Activated CD4-positive, alpha-beta T cell treated with anti-CD3 and anti-CD28 coated beads for 24 hours (primary cell): ENCODE measurements around the gene AP2B1.
"Not testable (repeated sequence)": the region's sequence is repeated elsewhere in the genome, so short reads cannot be mapped to it uniquely, and the experiment has no call there.

Experiments
- DNase-seq, 2 donors: peaks; one replicate each; pipeline ENCODE4 v3.0.0-alpha.2; 2020; ENCODE audit warnings: low read depth in 2 of 2

AP2B1 gene

DNA sequence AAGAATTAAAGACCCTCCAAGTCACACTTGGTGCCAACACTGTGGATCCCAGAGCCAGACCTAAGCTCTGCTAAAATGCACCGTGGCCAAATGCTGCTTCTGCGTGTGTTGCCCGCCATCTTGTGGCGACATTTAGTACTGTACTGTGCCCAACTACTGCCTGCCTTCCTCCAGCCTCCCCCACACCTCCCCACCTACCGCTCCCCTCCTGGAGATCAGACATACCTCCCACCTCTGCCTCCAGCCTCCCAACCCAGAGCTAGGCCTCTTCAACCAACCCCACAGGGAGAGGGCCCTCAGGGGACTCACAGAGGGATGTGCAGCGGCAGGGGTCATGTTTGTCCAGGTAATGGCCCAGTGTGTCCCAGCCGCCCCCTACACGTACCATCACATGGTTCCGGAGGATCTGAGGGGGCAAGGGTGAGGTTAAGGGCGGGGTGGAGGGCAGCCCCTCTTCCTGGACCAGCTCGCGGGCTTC, 160.5 kb downstream of the AP2B1 start:
- peak; percentile 70 to 79 for DNase-seq

DNA sequence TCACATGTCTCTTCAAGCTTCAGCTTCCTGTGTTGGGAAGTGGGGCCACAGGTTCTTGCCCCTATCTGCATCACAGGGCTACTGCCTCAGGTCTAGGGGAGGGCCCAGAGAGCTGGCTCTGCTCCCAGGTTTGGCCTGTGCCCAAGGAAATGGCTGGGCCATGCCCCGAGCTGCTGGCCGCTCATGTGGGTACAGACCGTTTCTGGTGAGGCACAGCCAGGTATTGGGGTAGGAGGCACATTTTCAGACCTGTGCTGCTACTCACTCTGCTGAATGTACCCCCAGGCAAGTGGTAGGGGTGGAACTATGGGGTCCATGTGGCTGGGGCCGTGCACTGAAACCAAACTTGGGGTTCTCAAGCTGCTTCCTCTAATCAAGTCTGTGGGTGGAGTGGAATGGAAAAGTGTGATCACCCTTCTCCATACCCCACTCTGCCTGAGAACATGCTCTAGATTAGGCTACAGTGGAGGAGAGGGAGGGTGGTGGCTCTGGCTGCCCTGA, 161.3 kb downstream of the AP2B1 start:
- no peak for DNase-seq

DNA sequence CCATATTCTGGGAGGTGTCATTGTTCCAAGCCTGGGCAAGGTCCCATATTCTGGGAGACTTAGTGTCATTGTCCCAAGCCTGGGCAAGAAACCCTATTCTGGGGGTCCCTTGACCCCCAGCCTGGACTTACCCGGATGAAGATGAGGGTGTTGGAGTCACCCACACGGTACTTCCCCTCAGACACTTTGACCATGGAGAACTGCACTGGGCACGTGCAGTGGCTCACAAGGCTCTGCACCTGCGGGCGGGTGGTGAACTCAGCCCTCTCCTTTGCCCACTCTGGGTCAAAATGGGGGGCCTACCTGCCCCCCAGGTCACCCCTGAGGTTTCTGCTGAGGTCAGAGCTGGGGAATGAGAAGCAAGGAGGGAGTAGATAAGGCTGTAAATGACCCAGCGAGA, 161.9 kb downstream of the AP2B1 start:
- DNase-seq: no peak

DNA sequence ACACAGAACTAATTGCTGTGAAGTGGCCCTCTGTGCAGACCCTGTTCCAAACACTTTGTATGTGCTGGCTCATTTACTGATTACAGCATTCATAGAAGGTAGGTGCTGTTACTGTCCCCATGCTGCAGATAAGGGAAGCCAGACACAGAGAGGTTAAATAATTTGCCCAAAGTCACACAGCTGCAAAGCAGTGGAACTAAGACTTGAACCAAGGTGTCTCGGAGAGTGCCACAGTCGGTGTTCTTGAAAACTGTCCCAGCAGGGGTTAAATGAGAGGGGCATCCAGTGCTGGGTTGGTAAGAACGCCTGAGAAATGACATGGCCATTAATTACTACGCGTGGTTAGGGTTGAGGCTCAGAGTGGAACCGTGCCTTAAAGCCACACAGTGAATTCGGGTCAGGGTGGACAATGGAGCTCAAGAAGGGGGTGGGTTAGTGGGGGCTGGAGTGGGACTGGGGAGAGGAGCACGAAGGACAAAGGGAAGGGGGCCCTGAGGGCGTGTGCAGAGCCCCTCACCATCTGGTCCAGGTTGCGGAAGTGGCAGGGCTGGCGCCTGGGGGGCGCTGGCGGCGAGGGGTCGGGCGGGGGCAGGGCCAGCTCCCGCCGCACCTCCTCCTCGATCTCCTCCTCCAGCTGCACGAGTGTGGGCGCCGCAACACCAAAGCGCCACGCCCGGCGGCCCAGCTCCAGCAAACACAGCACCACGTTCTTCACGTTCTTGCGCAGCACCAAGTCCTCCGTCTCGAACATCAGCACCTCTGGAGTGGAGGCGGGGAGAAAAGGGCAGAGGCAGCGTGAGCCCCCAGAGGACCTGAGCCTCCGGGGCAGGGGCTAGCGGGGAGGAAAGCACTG, 162.7 kb downstream of the AP2B1 start:
- no peak for DNase-seq

DNA sequence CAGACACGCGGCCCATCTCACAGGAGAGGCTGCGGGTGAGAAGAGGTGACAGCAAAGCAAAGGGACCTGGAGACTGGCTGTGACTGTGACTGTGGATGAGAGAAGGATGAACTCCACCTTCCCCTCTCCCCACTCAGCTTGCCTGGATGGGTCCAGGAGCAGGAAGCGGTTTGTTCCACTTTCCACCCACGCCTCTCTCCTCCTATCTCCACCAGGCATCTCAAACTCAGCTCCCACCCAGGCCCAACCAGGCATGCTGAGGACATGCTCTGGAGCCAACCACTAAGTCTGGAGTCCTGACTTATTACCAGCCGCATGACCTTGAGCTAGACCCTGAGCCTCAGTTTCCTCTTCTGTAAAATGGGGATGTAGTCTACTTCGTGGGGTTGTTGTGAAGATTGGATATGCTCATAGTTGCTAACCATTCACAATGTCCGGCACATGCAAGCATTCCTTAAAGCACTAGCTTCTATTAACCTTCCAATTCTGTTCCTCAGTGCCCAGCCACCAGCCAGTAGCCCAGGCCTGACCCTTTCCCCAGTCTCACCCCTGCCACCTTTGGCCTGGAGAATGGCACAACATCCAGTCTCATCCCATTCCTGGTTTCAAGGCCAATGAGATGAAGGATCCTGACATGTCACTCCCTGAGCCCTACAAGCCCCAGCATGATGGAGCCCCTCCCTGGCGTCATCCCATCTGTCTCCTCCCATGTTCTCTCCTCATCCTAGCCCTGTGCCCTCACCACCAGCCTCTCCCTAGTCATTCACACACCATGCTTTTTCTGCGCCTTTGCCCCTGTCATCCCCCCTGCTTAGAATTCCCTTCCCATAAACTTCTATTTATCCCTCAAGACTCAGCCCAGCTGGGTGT, 163.6 kb downstream of the AP2B1 start:
- DNase-seq: no peak

DNA sequence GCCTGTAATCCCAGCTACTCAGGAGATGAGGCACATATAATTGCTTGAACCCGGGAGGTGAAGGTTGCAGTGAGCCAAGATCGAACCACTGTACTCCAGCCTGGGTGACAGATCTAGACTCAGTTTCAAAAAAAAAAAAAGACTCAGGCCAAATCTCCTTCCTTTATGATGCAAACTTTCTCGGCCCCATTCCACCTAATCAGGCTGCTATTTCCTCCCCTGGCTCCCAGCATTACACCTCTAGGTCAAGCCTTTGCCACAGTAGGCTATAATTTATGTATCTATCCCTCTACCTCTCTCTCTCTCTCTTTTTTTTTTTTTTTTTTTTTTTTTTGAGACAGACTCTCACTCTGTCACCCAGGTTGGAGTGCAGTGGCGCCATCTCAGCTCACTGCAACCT, 164.4 kb downstream of the AP2B1 start:
- not testable (repeated sequence) for DNase-seq

DNA sequence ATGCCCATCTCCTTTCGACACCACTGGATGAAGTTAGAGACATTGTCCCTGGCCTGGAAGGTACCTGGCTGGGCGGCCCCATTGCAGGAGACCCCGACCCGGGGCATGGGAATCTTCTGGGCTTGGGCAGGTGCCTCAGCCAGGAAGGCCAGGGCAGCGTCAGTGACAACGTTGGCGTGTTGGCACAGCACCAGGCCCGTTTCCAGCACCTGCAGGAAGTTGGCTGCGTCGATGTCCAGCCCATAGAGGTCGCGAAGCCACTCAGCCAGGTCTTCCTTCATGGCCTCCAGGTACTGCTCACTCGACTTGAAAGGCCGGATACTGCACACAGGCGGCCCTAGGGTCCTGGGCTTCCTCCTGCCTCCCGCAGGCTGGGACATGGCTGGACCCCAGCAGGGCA, 165.3 kb downstream of the AP2B1 start:
- DNase-seq: no peak

DNA sequence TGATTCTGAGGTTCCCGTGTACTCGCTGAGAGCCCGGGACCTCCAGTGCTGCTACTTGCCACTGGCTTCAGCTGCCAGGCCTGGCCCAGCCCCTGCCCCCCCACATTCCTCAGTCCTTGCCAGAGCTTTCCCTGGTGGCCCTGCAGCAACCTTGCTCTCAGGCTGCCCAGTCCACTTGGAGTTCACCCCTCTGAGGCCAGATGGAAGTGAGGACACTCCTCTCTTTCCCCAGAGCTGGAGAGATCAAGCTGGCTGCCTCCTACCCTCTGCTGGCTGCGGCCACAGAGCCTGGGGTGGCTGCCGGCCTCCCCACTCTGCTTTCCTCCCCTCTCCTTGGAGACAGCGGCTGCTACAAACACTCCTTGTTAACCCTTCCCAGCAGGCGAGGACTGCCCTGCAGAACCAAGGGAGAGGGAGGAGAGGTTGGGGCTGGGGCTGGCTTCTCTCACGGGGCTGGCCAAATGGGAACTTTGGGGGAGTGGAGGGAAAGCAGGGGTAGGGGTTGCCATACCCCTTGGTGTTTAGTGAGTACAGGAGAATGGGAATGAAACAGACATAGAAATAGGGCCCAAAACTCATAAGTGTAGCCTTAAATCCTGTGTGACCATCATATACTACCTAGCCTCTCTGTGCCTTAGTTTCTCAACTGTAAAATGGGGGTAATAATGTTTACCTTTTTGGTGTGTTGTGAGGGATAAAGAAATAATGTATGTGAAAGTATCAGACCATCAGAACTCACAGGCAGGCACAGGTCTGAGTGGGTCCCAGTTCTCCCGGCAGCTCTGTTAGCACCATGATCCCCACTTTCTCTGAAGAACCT, 166.0 kb downstream of the AP2B1 start, which contains the start of gene GAS2L2:
Gene GAS2L2, minus strand, starts transcription at position 295 of the 820 bp plus-strand sequence. CDS start 389 bp downstream, outside the sequence.
- DNase-seq: no peak

DNA sequence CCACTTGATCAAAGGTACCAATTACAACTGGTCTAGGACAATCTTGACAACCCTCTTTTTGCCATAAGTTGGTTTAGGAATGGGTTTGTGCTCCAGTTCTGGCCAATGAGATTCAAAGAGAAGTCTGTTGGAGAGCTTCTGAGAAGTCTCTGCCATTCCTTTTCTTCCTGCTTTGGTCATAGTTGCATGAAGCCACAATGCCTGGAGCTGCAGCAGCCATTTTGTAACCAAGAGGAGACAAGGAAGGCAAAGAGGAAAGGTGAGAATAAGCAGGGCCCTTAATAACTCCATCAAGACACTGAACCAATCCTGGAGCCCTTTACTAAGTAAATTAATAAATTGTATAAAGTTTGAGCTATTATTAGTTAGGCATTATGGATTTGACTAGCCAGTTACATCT, 170.1 kb downstream of the AP2B1 start:
- DNase-seq: no peak

DNA sequence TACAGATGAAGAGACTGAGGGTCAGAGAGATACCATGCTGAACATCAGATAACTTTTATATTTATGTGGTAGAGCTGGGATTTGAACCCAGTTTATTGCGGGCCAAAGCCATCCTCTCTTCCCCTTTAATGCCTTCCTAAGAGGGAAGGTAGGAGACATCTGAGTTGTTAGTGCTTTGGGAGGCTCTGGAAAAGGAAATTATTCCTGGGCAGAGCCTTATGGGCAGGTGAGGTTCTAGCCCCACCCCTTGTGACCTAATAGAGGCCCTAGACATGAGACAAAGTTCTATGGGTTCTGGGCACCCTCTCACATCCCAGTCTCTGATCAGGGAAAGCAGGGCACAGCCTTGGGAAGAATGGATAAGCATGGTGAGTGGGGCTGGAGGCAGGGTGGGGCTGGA, 173.5 kb downstream of the AP2B1 start, which contains the start of gene C17orf50:
Gene C17orf50, plus strand, starts transcription at position 301 of the 400 bp plus-strand sequence. Its CDS starts 55 bp downstream, at position 356.
- DNase-seq: no peak

DNA sequence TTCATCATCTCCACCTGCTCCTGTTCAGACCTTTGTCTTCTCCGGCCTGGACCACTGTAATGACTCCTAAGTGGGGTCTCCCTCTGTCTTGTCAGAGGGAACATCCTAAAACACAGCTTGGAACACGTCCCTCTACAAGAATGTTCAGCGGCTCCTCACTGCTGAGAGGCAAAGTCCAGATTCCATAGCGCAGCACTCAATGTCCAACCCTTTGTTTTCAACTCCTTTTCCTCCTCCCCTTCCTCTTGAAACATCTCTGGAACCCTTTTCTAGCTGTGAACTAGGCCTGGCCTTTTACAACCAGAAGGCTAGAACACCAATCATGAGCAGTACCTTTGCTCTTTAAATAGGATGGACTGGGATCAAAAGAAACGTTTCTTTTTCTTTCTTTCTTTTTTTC, 174.5 kb downstream of the AP2B1 start:
- no peak for DNase-seq

DNA sequence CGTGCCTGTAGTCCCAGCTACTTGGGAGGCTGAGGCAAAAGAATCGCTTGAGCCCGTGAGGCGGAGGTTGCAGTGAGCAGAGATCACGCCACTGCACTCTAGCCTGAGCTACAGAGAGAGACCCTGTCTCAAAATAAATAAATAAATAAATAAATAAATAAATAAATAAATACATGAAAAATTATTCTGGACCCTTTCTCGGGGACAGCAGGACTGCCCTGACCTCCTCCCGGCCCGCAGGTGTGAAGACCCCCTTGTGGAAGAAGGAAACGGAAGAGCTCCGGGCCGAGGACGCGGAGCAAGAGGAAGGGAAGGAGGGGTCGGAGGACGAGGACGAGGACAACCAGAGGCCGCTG, 176.6 kb downstream of the AP2B1 start:
- no peak for DNase-seq

DNA sequence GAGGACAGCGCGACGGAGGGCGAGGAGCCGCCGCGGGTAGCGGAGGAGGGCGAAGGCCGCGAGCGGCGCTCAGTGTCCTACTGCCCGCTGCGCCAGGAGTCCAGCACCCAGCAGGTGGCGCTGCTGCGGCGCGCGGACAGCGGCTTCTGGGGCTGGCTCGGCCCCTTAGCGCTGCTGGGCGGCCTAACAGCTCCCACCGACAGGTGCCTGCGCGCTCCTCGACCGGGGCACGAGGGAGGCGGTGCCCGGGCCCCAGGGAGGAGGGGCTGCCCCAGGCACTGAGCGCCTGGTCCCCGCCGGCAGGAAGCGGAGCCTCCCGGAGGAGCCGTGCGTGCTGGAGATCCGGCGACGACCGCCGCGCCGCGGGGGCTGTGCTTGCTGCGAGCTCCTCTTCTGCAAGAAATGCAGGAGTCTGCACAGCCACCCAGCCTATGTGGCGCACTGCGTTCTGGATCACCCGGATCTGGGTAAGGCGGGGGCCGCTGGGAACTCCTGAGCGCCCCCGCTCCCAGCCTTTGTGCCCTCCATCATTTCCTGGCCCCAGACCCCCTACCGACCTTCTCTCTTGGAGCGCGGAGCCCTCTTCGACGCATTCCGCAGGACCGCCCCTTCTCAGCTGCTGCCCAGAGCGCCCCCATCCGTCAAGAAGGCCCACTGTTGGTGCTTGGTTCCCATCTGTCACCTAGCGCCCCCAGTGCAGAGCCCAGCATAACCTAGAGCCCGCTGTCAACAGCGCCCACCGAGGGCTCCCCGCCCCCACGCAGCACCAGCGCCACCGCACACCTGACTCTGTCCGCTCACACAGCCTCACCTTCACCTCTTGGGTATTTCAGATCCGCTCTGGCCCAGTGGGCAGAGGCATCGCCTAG, 177.2 kb downstream of the AP2B1 start:
- peak; percentile 79 to 83 for DNase-seq

DNA sequence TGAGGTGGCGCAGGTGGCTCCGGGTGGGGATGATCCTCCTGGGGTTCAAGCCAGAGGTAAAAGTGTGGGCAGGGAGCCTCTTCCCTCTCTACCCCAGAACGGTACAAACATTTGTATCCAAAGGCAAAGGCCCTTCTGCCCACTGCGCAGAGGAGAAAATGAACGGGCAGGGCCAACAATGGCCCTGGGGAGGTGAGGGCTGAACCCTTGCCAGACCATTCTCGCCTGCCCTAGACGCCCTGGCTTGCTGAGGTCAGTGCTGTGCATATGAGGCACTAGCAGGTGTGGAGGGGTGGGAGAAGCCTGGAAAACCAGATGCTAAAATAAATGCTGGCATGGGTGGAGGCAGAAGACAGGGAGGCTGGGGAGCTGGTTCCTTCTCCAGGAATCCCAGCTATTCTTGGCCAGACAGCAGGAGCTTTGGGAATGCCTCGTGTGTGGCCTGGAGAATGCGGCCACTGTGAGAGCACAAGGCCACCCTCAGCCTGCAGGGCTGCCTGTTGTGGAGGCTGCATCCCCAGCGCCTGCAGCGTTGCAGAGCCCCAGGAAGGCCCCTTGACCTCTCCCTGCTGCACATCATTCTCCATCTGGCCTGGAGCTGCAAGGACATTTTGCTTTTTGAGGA, 178.1 kb downstream of the AP2B1 start:
- DNase-seq: no peak

DNA sequence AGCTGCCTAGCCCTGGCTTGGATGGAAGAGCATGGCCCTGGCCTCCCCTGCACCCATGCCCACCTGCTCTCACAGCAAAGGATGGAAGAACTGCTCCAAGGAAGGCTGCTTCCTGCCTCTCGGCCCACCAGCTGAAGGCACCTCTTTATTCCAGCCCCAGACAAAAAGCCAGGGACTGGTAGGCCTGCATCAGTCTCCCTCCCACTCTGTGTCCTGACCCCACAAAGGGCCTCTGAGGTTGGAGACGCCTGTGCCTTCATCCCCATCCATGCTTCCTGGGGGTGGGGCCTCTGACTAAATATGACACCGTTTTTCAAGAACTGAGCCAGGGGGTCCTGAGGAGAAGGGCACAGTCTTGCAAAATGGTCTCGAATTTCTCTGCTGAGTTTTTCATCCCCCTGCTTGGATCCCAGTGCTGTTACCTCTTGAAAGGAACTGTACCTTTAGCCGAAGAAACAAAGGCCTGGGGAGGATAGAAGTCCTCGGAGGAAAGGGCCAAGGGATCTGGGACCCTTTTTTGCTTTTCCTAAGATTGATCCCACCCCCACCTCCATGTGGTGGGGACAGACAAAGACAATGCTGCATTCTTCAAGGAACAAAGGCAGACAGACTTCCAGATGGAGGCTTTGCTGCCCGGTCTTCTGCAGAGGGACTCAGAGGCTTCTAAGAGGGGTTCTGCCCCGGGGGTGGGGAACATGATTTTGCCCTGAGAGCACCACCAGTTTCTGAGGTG, 178.8 kb downstream of the AP2B1 start:
- no peak for DNase-seq

DNA sequence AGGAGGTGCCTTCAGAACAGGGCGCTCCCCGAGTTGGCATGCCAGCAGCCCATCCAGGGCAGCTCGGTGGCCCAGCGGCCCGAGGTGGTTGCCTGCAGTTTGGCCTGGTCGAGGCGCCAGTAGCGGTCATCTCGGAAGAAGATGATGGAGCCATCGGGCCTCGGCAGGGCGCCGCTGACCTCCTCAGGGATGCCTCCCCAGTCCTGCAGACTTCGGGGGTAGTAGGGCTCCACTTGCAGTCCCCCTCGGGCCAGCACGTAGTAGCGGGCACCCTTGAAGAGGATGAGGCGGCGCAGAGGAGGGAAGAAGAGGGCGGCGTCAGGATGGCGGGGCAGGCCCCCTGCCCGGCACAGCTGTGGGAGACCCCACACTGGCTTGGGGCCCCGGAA, 179.4 kb downstream of the AP2B1 start:
- no peak for DNase-seq

DNA sequence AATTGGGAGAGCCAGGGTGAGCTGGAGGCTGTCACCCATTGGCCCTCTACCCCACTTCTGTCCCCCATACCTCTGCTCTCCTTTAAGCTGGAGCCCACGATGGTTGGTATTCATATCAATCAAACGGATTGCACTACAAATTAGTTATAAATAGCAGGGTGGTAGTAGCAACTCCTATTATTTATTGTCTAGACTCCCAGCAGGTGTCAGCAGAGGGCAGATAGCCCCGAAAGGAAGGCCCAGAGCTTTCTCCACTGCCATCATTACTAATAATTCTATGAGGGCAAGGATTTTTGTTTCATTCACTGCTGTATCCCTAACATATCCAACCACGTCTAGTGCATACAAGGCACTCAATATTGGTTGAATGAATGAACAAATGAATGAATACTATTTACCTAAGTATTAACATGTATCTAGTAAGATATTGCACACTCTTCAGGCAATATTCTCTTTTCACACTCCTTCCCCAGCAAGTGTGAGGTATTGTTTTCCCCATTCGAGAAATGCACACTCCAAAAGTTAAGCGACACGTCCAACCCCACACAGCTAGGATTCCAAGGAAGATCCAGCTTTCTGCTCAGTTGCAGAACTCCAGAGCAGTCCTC, 179.9 kb downstream of the AP2B1 start:
- DNase-seq: peak in 1 of 2 donors; percentile 12

DNA sequence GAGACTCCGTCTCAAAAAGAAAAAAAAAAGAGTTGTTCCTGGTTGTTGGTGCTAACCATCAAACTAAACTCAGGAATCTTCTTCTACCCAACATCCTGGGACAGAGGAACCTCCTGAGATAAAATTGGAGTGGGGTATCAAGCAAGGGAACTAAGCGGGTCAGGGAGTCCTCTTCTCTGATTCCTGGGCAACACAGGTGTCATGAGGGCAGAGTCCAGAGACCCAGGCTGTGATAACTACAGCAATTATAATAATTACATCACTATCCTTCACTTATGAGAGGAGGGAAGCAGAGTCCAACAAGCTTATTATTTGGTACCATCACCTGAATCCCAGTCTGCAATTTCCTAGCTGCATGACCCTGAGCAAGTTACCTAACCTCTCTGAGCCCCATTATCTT, 181.7 kb downstream of the AP2B1 start:
- no peak for DNase-seq
